IPS DF 4.7 (cell line): ENCODE data around the gene MPP3.
"Not testable (repeated sequence)": the region's sequence is repeated elsewhere in the genome, so short reads cannot be mapped to it uniquely, and the experiment has no call there.

ENCODE experiments used
- DNase-seq: peaks from one replicate; pipeline ENCODE4 v3.0.0-alpha.2; 2013; ENCODE audit warnings: low spot score; ENCODE audit errors: extremely low read depth

MPP3 gene, protein sequence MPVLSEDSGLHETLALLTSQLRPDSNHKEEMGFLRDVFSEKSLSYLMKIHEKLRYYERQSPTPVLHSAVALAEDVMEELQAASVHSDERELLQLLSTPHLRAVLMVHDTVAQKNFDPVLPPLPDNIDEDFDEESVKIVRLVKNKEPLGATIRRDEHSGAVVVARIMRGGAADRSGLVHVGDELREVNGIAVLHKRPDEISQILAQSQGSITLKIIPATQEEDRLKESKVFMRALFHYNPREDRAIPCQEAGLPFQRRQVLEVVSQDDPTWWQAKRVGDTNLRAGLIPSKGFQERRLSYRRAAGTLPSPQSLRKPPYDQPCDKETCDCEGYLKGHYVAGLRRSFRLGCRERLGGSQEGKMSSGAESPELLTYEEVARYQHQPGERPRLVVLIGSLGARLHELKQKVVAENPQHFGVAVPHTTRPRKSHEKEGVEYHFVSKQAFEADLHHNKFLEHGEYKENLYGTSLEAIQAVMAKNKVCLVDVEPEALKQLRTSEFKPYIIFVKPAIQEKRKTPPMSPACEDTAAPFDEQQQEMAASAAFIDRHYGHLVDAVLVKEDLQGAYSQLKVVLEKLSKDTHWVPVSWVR

DNA sequence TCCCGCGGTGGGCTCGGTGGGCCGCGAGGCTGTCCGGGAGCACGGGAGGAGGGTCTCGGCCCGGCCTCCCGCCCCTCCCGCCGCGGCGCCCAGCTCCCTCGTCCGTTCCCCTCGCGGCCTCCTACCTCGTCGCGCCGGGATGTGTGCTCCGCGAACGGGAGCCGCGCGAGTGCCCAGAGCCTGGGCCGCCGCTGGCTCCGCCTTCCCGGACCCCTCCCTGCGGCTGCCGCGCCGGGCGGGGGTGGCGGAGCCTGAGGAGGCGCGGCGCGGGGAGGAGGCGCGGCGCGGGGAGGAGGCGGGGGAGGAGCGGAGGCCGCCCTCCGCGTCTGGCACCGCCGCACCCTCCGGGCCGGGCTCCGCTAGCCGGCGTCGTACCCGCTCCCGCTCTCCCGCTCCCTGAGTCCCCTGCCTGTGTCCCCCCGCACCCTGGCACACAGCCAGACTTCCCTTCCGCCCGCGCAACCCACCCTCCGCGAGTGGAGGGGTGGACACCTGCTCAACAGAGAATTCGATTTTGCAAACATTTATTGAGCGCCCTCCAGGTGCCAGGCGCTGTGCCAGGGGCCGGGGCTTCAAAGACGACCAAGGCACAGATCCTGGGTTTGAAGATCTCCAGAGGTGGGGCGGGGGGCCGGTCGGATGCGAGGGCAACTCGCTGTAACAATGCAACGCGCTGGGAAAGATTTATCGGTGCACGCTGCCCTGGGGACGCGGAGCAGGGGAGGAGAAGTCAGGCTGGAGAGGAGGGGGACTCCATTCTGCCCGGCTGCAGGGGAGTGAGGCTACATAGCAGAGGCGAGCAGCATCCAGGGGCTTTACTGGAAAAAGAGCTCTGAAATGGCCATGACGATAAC lies at the start of gene MPP3:
Gene MPP3 (minus strand): TSS at position 171 of the 854 bp plus-strand sequence. CDS start 1,240 bp downstream, outside the sequence.
- DNase-seq = no peak

DNA sequence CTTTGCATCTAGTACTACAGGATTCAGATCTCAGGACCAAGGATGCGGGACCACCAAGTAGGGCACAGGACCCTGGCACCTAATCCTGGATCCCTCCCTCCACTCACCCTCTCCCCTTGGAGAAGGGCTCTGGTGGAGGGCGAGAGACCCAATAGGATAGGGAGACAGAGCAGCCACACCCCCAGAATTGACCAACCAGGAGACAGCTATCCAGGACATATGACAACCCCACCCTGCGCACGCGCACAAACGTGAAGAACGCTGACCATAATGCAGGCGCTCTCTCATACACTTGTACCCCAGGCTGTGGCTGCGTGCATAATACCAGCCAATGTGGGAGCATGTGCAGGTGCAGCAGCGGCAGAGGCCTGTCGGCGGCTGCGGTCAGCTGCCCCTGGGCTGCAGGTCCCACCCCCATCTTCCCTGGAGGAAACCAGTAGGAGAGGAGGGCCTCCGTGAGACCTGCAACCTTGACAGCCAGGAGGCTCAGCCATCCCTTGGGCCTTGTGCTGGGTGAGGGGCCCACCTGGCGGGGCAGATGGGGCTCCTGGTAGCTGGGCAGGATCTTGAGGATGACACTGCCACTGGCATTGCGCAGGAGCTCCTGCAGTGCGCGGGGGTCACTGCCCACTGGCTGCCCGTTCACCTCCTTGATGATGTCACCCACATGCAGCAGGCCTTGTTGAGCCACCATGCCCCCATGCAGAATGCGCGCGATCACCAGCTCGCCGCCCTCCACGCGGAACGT lies 49.0 kb upstream of the MPP3 start:
- DNase-seq = no peak

DNA sequence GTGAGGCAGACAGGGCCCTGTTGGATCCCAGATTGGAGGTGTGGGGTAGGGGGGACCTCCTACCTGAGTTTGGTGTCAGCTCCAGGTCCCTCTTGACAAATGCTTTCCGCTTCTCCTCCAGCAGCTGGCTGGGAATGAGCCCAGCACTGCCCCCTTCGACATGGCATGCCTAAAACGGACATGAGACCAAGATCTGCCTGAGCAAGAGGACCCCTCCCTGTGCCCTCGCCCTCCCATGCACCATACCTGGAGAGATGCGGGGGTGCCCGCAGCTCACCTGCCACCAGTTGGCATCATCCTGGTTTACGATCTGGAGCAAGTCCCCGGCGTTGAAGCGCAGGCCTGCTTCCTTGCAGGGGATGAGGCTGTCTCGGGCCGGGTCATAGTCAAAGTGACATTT lies 48.2 kb upstream of the MPP3 start:
- DNase-seq = no peak

DNA sequence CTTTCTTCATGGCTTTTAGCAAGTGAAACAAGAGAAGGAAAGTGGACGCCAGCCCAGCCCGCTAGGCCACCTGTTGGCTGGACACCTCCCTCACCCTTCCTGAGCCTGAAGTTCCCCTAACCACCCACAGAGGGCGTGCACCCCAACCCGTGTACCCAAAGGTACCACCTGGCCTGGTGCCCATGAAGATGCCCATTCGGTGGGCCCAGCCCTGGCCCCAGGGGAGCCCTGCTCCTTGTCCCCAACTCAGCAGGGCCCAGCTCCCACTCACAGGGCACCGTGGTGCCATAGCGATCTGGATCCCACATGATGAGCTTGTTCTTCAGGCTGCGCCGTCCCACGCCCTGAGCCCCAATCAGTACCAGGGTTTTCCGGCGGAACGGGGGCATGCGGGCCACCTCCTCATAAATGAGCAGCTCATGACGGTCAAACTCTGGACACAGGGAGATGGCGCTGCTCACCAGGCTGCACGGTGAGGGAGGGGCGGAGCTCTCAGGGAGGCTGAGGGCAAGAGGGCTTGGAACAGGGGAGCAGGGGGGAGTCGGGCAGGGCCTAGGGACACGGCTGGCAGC lies 47.6 kb upstream of the MPP3 start:
- DNase-seq = no peak

DNA sequence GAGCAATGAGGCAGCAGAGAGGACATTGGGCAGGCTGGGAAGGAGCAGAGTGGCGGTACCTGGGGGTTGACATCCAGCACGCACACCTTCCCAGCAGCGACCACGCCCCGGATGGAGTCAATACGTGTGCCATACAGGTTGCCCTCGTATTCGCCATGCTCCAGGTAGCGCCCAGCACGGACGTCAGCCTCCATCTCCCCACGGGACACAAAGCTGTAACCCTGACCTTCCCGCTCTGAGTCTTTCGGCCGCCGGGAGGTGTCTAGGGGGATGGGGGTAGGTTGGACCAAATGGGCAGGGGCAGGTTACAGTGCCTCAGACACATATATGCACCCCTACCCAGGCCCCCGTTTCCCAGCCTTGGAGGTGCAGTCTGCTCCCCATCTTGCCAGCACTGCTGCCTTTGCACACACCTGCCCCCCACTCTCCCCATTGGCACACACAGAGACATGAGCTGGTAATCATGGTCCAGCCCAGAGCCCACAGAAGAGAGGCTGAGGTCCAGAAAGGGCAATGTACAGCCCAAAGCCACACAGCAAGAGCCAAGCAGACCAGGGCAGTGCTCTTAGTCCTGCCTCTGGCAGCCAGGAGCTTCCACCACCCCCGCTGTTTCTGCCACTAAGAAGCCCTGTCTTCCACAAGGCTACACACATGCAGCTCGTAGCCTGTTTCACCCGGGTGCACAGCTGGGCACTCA lies 46.9 kb upstream of the MPP3 start:
- no peak for DNase-seq

DNA sequence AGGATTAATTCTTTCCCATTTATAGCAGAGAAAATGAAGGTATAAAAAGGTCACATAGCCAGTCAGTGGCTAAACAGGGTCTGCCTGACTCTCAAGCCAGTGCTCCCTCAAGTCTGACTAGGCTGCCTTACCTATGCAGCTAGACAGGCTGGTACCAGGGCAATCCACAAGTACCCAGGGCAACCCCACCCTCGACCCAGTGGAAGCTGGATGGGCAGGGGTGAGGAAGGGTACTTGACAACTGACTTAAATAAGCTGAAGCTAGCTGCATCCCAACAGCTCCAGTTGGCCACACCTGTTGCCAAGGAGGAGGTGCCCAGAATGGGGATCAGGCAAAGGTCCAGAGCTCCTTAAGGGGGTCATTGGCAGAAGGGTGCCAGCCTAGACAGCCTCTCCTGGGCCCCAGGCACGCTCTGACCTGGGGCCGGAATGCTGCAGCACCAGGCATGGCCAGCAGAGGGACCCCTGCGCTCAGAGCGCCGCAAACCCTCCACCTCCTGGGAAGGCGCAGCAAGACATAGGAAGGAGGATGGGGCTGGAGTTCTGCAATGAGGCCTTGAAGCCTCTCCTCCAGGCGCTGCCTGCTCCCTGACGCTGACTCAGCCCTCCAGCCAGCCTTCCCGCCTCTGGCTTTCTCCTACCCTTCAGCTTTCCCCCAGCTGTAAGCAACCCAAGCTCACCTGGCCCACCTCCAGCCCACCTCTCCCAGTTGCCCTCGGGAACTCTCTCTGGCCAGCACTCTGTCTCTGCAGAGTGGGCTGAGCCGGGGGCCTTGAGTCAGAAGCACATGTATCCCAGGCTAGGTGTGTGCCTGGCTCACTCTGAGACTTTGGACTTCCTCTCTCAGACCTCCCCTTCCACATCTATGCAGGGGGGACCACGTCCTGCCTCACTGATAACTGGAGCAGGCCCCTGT lies 45.6 kb upstream of the MPP3 start:
- DNase-seq = no peak

DNA sequence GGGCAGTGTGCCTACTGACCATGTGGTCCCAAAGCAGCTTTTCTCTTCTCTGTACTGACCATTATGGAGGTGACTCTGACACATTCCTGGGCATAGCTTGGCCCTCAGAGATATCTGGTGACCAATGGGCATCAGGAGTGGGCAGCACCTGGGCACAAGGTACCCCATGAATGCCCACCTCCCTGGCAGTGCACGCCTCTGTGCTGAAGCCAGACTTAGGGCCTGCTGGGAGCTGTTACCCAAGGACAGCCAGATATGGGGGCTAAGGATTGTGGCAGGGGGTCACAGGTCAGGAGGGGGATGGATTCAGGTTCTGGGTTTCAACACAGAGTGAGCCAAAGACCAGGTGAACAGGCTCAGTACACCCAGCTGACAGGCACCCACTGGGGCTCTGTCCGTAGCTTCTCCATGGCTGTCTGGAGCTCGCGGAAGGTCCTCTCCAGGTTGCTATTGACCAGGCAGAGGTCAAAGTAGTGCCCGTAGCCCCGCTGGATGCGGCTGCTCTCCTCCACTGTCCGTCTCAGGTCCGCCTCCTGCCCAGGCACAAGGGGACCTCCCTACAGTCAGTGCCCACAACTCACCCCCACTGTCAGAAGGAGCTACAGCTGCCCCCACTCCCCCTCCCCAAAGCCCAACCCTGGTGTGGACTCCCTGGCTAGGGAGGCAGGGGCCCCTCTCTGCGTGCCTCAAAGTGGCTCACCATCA lies 44.7 kb upstream of the MPP3 start:
- DNase-seq = no peak

DNA sequence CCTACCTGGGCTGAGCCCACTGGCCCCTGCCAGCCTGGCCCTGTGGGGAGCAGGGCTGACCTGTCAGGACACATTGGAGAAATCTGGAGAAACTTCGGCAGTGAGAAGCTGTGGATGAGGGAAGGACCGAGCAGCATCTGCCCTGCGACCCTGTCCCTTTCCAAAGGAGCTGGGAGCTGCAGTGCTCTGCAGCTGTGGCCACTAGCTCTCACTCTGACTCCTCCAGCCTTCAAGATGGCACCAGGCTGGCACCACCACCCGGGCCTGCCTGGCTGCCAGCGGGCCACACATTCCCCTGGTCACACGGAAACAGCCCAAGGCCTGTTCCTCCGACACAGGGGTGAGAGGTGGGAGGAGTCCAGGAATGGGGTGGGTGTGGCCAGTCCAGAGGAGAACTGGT lies 44.1 kb upstream of the MPP3 start:
- no peak for DNase-seq

DNA sequence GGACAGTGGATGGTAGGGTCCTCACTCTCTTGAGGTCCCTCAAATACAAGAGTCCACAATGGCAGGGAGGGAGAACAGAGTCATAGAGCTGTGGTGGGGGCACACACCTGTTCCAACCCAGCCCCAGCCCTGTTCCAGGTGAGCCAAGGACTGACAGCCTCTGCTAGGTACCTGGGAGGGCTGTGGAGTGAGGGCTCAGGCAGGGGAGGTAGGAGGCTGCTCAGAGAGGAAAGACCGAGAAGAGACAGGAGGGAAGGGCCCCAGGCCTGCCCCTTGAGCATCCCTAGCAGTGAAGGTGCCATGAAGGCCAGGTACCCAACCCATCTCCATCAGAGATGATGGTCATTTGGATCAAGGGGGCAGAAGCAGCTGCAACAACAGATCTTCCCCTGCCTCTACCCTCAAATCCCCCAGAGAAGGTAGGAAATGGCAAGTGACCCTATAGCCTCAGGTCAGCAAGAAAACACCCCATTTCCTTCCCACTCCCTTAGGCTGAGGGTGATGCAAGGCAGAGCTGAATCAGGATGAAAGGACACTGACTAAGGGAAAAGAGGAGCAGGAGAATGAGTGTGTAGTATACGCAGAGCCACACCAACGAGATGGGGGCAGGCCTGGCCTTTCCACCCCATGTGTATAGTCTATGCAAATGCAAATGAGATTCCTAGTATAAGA lies 42.7 kb upstream of the MPP3 start:
- DNase-seq = no peak

DNA sequence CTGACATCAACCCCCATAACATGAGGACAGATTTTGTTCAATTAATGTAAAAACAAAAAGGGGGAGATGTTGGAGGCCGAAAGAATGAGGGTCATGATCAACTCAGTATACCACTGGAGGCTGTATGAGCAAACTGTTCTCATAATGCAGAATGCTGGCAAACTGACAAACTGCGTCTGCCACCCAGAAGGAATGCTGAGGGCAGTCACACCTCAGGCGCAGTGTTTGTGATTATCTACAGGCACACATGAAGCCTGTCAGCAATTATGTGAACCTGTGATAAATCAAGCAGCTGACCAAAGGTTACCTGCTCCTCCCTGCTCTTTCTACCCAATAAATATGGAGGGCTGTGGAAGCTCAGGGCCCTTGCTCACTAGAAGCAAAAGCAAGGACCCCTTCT lies 41.3 kb upstream of the MPP3 start:
- DNase-seq = no peak

DNA sequence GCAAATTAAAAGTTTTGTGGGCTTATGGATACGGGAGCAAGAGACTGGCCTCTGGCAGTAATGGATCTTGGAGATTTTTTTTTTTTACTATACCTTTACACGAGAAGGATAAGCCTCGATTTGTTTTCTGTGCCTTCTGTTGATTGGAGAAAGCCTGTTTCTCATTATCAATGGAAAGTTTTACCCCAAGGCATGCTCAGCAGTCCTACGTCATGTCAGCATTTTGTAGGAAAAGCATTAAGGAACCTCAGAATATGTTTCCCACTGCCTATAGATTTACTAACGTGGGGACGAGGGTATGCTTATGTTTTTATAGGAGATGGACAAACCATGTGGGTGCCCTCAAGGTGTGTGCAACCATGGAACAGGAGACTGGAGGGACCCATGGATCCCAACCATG lies 40.9 kb upstream of the MPP3 start:
- no peak for DNase-seq

DNA sequence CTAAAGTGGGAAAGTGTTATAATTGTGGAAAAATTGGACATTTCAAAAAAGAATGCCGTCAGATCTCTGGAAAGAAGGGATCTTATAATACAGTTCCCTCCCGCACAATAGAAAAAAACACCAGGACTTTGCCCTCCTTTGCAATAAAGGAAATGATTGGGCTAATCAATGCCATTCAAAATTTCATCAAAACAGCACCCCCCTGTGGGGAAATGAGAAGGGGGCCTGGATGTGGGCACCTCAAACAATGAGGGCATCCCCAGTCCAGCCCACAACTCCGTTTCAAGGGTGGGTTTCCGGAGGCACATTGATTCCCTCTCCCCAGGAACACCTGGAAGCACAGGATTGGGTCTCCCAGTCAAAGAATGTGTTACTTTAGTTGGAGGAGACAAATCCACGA lies 40.1 kb upstream of the MPP3 start:
- DNase-seq = no peak

DNA sequence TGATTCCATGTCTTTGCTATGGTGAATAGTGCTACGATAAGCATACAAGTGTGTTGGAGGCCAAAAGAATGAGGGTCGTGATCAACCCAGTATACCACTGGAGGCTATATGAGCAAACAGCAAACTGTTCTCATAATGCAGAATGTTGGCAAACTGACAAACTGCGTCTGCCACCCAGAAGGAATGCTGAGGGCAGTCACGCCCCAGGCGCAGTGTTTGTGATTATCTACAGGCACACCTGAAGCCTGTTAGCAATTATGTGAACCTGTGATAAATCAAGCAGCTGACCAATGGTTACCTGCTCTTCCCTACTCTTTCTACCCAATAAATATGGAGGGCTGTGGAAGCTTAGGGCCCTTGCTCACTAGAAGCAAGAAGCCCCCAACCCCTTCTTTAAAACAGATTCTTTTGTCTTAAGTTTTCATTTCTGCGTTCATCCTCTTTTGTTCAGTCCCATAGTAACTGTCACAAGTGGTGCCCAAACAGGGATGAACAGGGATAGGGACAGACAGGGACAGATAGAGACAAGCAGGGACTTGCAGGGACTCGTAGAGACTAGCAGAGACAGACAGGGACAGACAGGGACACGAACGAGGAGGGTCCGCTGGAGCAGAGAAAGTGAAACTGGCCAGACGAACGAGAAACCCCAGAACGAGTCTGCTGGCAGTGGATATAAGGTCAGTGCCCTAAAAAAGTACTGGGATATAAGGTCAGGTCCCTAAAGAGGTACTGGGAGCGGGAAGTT lies 39.2 kb upstream of the MPP3 start:
- DNase-seq = no peak

DNA sequence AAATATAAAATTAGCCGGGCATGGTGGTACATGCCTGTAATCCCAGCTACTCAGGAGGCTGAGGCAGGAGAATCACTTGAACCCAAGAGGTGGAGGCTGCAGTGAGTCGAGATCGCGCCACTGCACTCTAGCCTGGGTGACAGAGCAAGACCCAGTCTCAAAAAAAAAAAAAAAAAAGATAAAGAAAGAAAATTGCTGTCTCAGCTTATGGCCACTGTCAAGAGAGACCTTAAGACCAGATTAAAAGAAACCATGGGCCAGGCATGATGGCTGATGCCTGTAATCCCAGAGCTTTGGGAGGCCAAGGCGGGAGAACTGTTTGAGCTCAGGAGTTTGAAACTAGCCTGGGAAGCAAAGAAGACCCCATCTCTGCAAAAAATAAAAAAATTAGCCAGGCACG lies 36.1 kb upstream of the MPP3 start:
- DNase-seq = not testable (repeated sequence)

DNA sequence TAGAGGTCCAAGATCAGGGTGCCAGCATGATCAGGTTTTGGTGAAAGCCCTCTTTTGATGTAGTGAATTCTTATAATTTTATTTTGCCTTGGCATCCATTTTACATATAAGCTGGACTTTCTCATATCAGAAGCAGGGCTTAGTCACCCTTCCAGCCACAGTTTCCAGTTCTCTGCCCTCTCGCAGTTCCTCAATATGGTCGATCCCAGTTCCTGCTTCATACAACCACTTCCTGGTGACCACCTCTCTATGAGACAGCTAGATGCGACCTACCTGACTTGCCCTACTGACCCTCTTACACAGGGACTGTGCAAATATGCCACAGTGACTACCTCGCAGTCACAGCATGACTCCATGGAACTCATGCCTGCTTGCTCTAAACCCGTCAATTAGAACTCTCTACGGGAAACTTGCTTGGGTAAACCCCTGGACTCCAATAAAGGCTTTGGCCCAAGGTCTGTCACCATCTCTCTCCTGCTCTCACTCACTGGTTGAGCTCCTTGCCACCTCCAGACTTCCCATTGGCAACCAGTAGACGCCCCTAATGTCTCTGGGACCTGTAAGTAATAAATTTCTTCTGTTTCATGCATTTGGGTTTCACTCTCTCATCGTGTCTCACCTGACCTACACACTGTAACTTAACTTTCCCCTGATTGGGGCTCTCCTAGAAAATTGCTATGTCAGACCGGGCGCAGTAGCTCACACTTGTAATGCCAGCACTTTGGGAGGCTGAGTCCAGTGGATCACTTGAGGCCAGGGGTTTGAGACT lies 35.5 kb upstream of the MPP3 start:
- DNase-seq = no peak

DNA sequence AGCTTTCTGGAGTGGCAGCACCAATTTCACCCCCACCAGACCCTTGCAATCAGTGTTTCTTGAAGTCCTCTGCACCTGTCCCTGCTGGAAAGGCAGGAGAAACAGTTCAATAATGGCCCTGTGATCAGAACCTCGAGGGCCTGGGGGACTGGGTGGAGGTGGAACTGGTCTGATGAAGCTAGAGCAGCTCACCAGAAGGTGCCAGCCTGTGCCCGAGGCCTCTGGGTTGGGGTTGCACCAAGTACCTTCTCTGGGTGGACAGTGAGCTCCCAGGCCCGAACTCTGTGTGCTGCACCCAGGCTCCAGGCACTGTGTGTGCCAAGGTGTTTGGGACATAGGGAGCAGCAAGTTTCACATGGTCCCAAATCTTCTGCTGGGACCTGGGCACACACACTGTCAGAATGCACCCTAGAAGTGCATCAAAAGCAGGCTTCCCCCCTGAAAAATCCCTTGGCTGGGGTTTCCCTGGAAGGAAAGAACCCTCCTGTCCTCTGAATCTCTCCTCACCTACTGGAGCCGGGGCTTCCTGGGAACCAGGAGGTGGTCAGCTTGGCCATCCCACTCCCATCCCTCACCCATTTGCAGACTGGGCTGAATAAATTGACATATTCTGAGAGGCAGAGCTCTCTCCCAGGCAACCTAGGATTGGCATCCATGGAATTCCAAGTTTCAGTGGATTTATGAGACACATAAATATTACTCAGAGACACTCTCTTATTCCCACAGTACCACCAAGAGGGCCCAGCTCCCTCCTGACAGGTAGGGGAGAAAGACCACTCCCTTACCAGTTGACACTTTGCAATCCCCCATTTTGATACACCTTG lies 31.4 kb upstream of the MPP3 start:
- DNase-seq = no peak
